ENCODE data around the gene TP53BP1.
"Not testable (repeated sequence)": the region's sequence is repeated elsewhere in the genome, so short reads cannot be mapped to it uniquely, and the experiment has no call there.

TP53BP1 gene

GRCh38 chr15:43420435-43420834 lies 72.5 kb downstream of the TP53BP1 start:
- no peak for DNase-seq (ENCODE audit: low read depth)

- no peak for DNase-seq (ENCODE audit: low read depth)
These were observed 78.8 kb downstream of the TP53BP1 start for GRCh38 chr15:43414196-43414595.

GRCh38 chr15:43412096-43412495 lies 80.9 kb downstream of the TP53BP1 start:
- no peak for DNase-seq (ENCODE audit: low read depth)

GRCh38 chr15:43410572-43411214 lies 82.3 kb downstream of the TP53BP1 start:
- DNase-seq (ENCODE audit: low read depth): no peak

GRCh38 chr15:43408789-43409188 lies 84.2 kb downstream of the TP53BP1 start:
- no peak for DNase-seq (ENCODE audit: low read depth)

- DNase-seq (ENCODE audit: low read depth): no peak
These were observed 86.1 kb downstream of the TP53BP1 start for GRCh38 chr15:43406808-43407207.

GRCh38 chr15:43406189-43406588 lies 86.8 kb downstream of the TP53BP1 start:
- no peak for DNase-seq (ENCODE audit: low read depth)

GRCh38 chr15:43404130-43404529 lies 88.8 kb downstream of the TP53BP1 start:
- DNase-seq (ENCODE audit: low read depth): no peak

GRCh38 chr15:43403616-43404015 lies 89.3 kb downstream of the TP53BP1 start:
- DNase-seq (ENCODE audit: low read depth): no peak

GRCh38 chr15:43402255-43402654 lies 90.7 kb downstream of the TP53BP1 start:
- no peak for DNase-seq (ENCODE audit: low read depth)

- DNase-seq (ENCODE audit: low read depth): not testable (repeated sequence)
These were observed 99.4 kb downstream of the TP53BP1 start for GRCh38 chr15:43393592-43393991.

GRCh38 chr15:43390723-43391122 lies 102.2 kb downstream of the TP53BP1 start:
- DNase-seq (ENCODE audit: low read depth): no peak

- DNase-seq (ENCODE audit: low read depth): no peak
These were observed 109.9 kb downstream of the TP53BP1 start for GRCh38 chr15:43383070-43383469.

- no peak for DNase-seq (ENCODE audit: low read depth)
These were observed 110.6 kb downstream of the TP53BP1 start for GRCh38 chr15:43382310-43382709.

GRCh38 chr15:43378601-43379000 lies 114.4 kb downstream of the TP53BP1 start:
- DNase-seq (ENCODE audit: low read depth): no peak

- DNase-seq (ENCODE audit: low read depth): no peak
These were observed 116.8 kb downstream of the TP53BP1 start for GRCh38 chr15:43376017-43376705.

- DNase-seq (ENCODE audit: low read depth): no peak
These were observed 121.7 kb downstream of the TP53BP1 start, which contains the start of the genes TUBGCP4 and ZSCAN29 for GRCh38 chr15:43370975-43371974. Gene TUBGCP4 (plus strand): TSS chr15:43371101. CDS start chr15:43371355, 254 bp downstream. Gene ZSCAN29 (minus strand): TSS chr15:43371043. CDS start chr15:43369913, 1,130 bp downstream.

- DNase-seq (ENCODE audit: low read depth): no peak
These were observed 122.5 kb downstream of the TP53BP1 start for GRCh38 chr15:43370310-43370974.

GRCh38 chr15:43361313-43361903 lies 131.5 kb downstream of the TP53BP1 start:
- DNase-seq (ENCODE audit: low read depth): no peak

GRCh38 chr15:43360821-43361220 lies 132.1 kb downstream of the TP53BP1 start:
- no peak for DNase-seq (ENCODE audit: low read depth)
